Measurements from ENCODE around the gene HMBS. TPM values are rescaled to one million over a fixed set of nuclear protein-coding genes. Genes with fewer than 3 reads are reported as not detected.

HMBS gene
- total and polyA plus RNA-seq, 2 of the 8 experiments (the other 6 are each of a cell fraction or from before 2014, with no cell fraction given) = 69.3 to 109 TPM

- no peak for TF ChIP-seq EP300 (IDR thresholded peaks at IDR 0.05; ENCODE audit: borderline replicate concordance in 1 of 2, low read depth in 2 of 2, low read length in 2 of 2)
- TF ChIP-seq SUZ12 (IDR thresholded peaks at IDR 0.05; ENCODE audit: low read length) = no peak
- TF ChIP-seq HDAC2 (IDR thresholded peaks at IDR 0.05; ENCODE audit: borderline replicate concordance in 1 of 2, low read depth in 2 of 2, low read length in 2 of 2) = peak in 1 of 2 experiments; percentile 95; a peak in 2 of 4 replicates
- TF ChIP-seq, protein P1, sequence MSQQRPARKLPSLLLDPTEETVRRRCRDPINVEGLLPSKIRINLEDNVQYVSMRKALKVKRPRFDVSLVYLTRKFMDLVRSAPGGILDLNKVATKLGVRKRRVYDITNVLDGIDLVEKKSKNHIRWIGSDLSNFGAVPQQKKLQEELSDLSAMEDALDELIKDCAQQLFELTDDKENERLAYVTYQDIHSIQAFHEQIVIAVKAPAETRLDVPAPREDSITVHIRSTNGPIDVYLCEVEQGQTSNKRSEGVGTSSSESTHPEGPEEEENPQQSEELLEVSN (IDR thresholded peaks at IDR 0.05) = peak; percentile 45
- TF ChIP-seq BACH1 (IDR thresholded peaks at IDR 0.05; ENCODE audit: low read length) = no peak
- 0 out of 2 replicates have a peak, but pooled peaks have one; percentile 45 for TF ChIP-seq GTF2F1 (IDR thresholded peaks at IDR 0.05; ENCODE audit: borderline replicate concordance, low read depth, low read length)
- TF ChIP-seq SIN3A (conservative IDR thresholded peaks at IDR 0.05 in 1 of 2, IDR thresholded peaks at IDR 0.05 in 1 of 2; ENCODE audit: low read depth in 1 of 2, low read length in 2 of 2) = peak; percentile 96 to 99; a peak in 3 of 4 replicates
- no peak for TF ChIP-seq FOSL1 (IDR thresholded peaks at IDR 0.05; ENCODE audit: insufficient read depth, low read depth, low read length)
- no peak for TF ChIP-seq JUN (IDR thresholded peaks at IDR 0.05; ENCODE audit: low read depth, low read length)
- no peak for TF ChIP-seq HDAC6 (IDR thresholded peaks at IDR 0.05; ENCODE audit: low read depth, low read length)
- peak; percentile 72; the same call in 1 of the 2 replicates for TF ChIP-seq GABPA (IDR thresholded peaks at IDR 0.05; ENCODE audit: borderline replicate concordance, insufficient read depth, low read length)
Measured at GRCh38 chr11:119067371-119068222, 17.1 kb upstream of the HMBS start, which contains the start of gene VPS11 (continued).
